HG03039 (cell line): ENCODE measurements around the gene ADRM1.

ENCODE experiments used
- ATAC-seq: cut with Tn5 transposase; IDR thresholded peaks from one replicate; pipeline ENCODE4 v1.9.1; 2021; ENCODE audit warnings: mild to moderate bottlenecking, moderate library complexity; ENCODE audit not compliant: unreplicated experiment

The ADRM1 gene, protein sequence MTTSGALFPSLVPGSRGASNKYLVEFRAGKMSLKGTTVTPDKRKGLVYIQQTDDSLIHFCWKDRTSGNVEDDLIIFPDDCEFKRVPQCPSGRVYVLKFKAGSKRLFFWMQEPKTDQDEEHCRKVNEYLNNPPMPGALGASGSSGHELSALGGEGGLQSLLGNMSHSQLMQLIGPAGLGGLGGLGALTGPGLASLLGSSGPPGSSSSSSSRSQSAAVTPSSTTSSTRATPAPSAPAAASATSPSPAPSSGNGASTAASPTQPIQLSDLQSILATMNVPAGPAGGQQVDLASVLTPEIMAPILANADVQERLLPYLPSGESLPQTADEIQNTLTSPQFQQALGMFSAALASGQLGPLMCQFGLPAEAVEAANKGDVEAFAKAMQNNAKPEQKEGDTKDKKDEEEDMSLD

DNA sequence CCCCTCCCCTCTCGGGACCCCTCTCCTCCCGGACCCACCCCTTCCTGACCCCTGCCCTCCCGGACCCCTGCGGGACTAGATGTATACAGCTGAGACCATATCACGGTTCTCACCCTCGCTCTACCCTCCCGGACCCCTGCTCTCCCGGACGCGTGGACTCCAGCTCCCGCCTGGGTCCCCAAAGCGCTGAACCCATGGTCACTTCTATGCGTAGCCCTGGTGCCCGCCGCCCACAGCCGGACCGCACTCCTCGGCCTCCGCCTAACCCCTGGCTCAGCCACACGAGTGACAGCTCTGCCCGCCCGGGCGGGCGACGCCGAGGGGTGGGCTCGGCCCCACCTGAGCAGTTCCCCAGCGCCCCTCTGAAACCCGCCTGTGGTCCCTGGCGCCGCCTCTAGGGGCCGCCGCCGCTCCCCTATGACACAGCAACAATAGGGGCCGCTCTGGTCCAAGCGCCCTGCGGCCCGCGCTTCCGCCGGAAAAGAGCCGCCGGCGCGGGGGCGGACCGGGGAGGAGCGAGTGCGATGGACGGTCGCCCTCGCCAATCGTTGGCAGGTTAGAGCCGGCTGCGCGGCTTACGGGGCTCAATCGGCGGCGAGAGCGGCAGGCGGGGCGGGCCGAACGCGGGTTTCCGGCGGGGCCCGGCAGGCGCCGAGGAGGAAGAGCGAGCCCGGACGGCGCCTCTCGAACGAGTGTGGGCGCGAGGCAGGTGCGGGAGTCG, at the start of gene ADRM1:
Gene ADRM1 (plus strand): TSS at position 657 of the 721 bp plus-strand sequence. CDS start 572 bp downstream, outside the sequence.
- peak; percentile 86 for ATAC-seq

- no peak for ATAC-seq
Measured at GRCh38 chr20:62253398-62253797, 49.4 kb upstream of the ADRM1 start.

DNA sequence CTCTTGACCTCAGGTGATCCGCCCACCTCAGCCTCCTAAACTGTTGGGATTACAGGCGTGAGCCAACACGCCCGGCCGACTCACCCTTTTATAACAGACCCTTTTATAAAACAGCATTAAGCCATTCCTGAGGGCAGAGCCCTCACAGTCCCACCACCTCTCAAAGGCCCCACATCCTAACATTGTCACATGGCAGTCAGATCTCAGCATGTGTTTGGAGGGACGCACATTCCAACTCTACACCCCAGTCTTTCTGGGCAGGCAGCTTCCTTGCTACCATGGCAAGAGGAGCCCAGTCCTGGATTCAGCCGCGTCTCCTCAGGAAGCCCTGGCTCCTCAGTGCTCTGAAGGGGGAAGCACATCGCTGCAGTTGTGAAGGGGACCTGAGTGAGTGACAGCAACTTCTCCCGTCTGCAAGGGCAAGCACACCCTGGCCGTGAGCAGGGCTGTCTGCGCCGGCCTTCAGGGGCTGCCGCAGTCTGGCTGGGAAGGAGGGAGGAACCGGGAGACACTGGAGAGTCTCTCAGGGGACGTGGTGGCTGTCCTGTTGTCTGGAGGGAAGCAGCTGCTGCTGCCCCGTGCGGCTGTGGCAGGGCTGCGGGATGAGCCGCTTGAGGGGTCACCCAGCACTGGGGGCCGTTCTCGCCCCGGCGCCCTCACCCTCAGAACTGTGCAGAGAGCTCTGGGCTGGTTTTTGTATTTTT, 48.6 kb upstream of the ADRM1 start:
- no peak for ATAC-seq

GRCh38 chr20:62255976-62256375, 46.8 kb upstream of the ADRM1 start:
- ATAC-seq, result no peak

DNA sequence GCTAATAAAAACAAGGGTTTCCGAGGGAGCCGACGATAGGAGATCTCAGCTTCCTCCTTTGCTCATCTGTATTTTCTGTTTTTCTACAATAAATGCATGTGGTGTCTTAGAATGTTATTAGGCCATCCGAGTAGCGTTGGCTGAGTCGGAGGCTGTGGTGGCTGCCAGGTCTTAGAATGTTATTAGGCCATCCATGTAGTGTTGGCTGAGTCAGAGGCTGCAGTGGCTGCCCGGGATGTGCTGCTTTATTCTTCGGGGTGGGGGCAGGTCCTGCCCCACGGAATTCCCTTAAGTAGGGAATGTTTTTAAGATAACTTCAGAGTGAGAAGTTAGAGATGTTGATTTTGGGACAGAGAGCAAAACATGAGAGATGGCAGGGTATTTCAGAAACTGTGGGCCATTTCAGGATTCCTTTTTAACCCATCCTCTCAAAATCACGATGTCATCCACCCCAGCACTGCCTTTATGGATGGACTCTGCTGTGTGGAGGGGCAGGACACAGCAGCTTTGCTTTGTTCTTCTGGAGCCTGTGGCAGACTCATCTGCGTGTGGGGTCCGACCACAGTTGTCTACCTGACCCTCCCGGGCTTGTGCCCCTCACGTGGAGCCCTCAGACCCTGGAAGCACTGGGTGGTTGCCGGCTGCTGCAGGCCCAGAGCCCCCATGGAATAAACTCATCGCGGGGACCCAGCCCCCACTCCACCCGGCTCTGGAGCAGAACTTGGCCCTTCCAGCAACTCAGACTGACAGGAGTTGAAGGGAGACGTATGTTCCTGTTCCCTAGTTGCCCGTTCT, 44.1 kb upstream of the ADRM1 start:
- ATAC-seq, result no peak

DNA sequence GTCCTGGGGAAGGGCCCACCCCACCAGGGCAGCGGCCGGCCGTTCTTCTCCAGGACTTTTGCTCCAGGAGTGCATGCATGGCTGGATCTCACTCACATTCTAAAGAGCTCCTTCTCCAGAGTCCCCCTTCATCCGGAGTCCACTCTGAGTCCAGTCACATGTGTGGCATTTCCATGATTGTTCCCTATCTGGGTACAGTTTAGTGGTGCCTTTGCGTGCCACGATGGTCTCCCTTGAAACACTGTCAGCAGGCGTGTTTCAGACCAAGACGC, 43.6 kb upstream of the ADRM1 start:
- no peak for ATAC-seq

DNA sequence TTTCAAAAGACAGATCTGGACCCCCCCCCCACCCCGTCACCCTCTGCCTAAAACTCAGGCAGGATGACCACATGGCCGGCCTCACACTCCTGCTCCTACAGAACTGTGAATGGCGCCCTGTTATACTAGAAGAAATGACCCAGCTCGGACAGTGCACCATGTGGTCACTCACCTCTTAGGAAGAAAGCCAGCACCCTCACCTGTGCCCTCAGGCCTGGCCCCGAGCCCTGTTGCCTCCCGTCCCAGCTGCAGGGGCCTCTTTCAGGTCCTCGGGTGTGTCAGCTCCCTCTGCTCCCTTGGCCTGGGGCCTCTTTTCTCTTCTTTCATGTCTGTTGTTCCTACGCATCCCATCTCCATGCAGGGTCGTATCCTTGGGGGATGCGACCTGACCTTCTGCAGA, 40.7 kb upstream of the ADRM1 start:
- ATAC-seq, result no peak

- no peak for ATAC-seq
Measured at GRCh38 chr20:62263396-62263795, 39.4 kb upstream of the ADRM1 start.

- ATAC-seq, result no peak
Measured at GRCh38 chr20:62265365-62265764, 37.4 kb upstream of the ADRM1 start.

GRCh38 chr20:62266340-62266739, 36.5 kb upstream of the ADRM1 start:
- ATAC-seq, result no peak

GRCh38 chr20:62266851-62267250, 35.9 kb upstream of the ADRM1 start:
- ATAC-seq, result no peak

GRCh38 chr20:62267543-62267942, 35.3 kb upstream of the ADRM1 start:
- ATAC-seq, result no peak

- no peak for ATAC-seq
Measured at GRCh38 chr20:62268228-62268900, 34.4 kb upstream of the ADRM1 start.

DNA sequence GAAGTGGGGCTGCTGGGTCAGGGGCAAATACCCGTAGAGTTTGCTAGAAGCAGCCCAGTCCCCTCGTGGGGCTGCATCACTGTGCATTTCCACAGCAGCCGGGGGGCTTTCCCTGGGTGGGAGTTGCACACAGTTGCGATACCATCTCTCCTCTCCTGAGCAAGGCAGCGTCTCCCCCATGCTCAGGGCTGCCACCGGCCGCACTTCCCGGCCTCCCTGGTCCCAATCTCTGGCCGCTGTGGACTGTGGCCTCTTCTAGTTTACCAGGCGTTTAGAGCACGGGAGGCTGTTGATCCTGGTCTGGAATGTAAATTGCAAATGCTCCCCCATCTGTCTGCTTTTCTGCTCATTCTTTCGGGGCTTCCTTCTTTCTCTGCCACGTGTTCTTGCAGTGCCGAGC, 33.4 kb upstream of the ADRM1 start:
- no peak for ATAC-seq

DNA sequence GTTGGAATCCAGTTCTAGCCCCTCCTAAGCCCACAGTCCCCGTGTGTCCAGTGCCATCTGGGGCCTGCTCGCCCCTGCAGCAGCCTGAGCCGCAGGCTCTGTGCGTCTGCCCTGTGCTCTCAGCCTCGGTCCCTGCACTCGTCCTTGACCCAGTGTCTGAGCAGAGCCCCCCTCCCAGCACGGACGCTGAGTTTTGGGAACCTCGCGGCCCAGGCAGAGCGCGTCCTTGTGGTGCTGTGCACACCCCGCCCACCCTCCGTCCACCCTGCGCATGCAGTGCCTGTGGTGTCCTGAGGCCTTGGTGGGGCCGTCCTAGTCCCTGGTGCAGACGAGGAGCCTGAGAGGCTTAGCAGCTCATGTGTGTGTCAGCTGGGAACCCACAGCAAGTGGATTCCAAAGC, 32.9 kb upstream of the ADRM1 start:
- no peak for ATAC-seq

GRCh38 chr20:62272200-62272599, 30.6 kb upstream of the ADRM1 start:
- ATAC-seq, result no peak

DNA sequence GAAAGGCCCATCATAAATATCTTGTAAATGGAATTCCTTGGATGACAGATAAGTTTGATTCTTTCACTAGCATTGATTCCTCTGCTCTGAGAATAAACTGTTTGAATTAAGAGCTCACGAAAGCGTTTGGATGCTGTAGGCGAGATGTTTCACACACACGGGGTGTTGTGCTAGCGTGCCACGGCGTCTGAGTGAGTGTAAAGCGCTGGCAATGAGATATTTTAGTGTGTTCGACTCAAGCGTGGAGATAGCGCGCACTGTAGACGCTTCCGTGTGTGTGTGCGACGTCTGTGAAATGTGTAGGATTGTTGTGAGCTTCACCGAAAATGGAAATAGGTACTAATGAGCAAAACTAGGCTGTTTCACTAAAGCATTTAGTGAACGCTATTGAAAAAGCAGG, 29.4 kb upstream of the ADRM1 start:
- ATAC-seq, result no peak

DNA sequence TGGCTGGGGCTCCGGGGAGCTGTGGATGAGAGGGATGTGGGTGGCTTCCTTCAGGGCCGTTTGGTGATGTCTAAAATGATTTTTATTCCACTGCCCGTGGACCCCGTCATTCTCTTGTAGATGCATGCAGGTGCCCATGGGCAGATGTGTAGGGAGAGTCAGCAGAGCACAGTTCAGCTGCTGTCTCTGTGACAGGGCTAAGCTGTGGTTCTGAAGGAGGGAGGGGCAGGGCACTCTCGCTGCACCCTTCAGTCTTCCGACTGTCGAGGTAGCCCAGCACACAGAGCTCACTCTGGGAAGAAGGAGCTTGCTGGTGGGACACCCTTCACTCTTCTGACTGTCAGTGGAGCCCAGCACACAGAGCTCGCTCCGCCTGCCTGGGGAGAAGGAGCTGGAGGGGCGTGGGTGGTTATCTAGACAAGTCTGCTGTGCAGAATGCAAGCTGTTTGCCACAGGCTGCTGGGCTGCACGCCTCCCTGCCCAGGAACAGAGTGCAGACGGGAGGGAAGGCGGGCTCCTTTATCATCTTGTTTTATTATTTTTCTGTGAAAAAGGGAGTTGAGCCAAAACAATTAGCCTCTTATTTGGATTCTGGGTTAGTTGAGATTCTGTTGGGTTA, 28.4 kb upstream of the ADRM1 start:
- ATAC-seq, result no peak

DNA sequence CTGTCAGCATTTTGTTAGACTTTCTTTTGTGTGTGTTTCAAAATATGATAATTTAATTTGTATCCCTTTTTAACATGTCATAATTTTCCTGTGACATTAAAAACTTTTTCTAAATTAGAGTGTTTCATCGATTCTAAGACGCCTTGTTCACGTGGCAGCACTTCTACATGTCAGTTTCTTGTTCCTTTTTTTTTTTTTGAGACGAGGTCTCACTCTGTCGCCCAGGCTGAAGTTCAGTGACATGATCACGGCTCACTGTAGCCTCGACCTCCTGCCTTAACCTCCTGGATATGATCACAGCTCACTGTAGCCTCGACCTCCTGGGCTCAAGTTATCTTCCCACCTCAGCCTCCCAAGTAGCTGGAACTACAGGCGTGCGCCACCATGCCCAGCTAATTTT, 27.6 kb upstream of the ADRM1 start:
- no peak for ATAC-seq

DNA sequence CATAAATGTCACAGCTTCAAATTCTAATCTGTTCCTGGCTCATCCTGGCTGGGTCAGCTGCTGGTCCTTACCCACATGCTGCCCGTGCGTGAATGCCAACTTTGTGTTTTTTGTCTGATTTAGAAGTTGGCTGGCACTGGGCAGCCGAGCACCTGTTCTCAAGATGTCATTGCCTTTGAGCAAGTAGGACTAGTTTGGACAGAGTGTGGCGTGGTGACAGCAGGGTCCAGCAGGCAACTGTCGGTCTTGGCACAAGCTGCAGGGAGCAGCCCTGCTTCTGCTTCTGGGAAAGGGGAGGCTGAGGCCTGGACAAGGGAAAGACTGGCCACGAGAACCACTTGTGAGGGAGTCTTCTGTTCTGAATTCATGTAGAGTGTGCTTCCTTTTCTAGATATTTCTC, 26.4 kb upstream of the ADRM1 start:
- no peak for ATAC-seq
